Measurements from ENCODE around the gene SAMD4A. TPM values are rescaled to one million over a fixed set of nuclear protein-coding genes. Genes with fewer than 3 reads are reported as not detected.

Gene SAMD4A
- total RNA-seq, 2 donors from 2014 or later: 1.9 to 8.0 TPM

- no peak overlapping the region for H3K4me3 Mint-ChIP-seq
- H3K36me3 ChIP-seq (ENCODE audit: control insufficient read depth, insufficient read depth, low read length): no peaks in the 10 kb centered on the region
- peaks cover 3% of the 10 kb centered on the region for H3K9me3 ChIP-seq (ENCODE audit: control insufficient read depth, low read length)
- 100% methylated on average over 1 of the region's 1 CpG; no CpG with 5 or more reads in 1 of the 2 experiments for WGBS, 2 experiments (ENCODE audit: insufficient coverage in 1 of 2, insufficient read length in 1 of 2)
- H3K27me3 ChIP-seq (ENCODE audit: control insufficient read depth, insufficient read depth, low read length, poor library complexity, severe bottlenecking): no peaks in the 10 kb centered on the region
- H3K4me1 ChIP-seq (ENCODE audit: control insufficient read depth, insufficient read depth, low read length): no peaks in the 10 kb centered on the region
- no peaks in the 10 kb centered on the region for H3K36me3 Mint-ChIP-seq (ENCODE audit: low read depth)
- no peak for DNase-seq
- no peak overlapping the region for H3K27ac Mint-ChIP-seq
- TF ChIP-seq CTCF (conservative IDR thresholded peaks at IDR 0.05): no peak
- no peaks in the 10 kb centered on the region for H3K27me3 Mint-ChIP-seq (ENCODE audit: insufficient read depth)
- H3K9me3 Mint-ChIP-seq: peaks cover 4% of the 10 kb centered on the region
- no peak overlapping the region for H3K9ac ChIP-seq (ENCODE audit: extremely low read depth, low read length, poor library complexity, severe bottlenecking)
- H3K4me1 Mint-ChIP-seq: peaks cover 8% of the 10 kb centered on the region
- H3K4me3 ChIP-seq (ENCODE audit: low read length): no peak overlapping the region
- H3K27ac ChIP-seq (ENCODE audit: low read depth, low read length): no peak overlapping the region
These were observed 65.5 kb downstream of the SAMD4A start for GRCh38 chr14:54632452-54632851.

- Histone ChIP-seq H3K27me3 (ENCODE audit: control insufficient read depth, insufficient read depth, low read length, poor library complexity, severe bottlenecking) (no peaks in the 10 kb centered on the region), H3K27ac (ENCODE audit: low read depth, low read length) (no peak overlapping the region), H3K36me3 (ENCODE audit: control insufficient read depth, insufficient read depth, low read length) (no peaks in the 10 kb centered on the region), H3K9me3 (ENCODE audit: control insufficient read depth, low read length) (peaks cover 3% of the 10 kb centered on the region), H3K9ac (ENCODE audit: extremely low read depth, low read length, poor library complexity, severe bottlenecking) (no peak overlapping the region), H3K4me3 (ENCODE audit: low read length) (no peak overlapping the region), H3K4me1 (ENCODE audit: control insufficient read depth, insufficient read depth, low read length) (no peaks in the 10 kb centered on the region)
- H3K27ac Mint-ChIP-seq: no peak overlapping the region
- H3K4me1 Mint-ChIP-seq: peaks cover 2% of the 10 kb centered on the region
- 89 to 93% methylated on average over 4 of the region's 4 CpGs for WGBS, 2 experiments (ENCODE audit: insufficient coverage in 1 of 2, insufficient read length in 1 of 2)
- no peaks in the 10 kb centered on the region for H3K27me3 Mint-ChIP-seq (ENCODE audit: insufficient read depth)
- DNase-seq: no peak
- no peaks in the 10 kb centered on the region for H3K36me3 Mint-ChIP-seq (ENCODE audit: low read depth)
- peaks cover 4% of the 10 kb centered on the region for H3K9me3 Mint-ChIP-seq
- H3K4me3 Mint-ChIP-seq: no peak overlapping the region
- TF ChIP-seq CTCF (conservative IDR thresholded peaks at IDR 0.05): no peak
These were observed 66.1 kb downstream of the SAMD4A start for GRCh38 chr14:54633076-54633475.

- no peaks in the 10 kb centered on the region for H3K27me3 Mint-ChIP-seq (ENCODE audit: insufficient read depth)
- peaks cover under 1% of the 10 kb centered on the region for H3K9me3 Mint-ChIP-seq
- Histone ChIP-seq H3K27ac (ENCODE audit: low read depth, low read length) (no peak overlapping the region), H3K4me1 (ENCODE audit: control insufficient read depth, insufficient read depth, low read length) (no peaks in the 10 kb centered on the region), H3K9me3 (ENCODE audit: control insufficient read depth, low read length) (no peaks in the 10 kb centered on the region), H3K4me3 (ENCODE audit: low read length) (no peak overlapping the region), H3K36me3 (ENCODE audit: control insufficient read depth, insufficient read depth, low read length) (no peaks in the 10 kb centered on the region), H3K9ac (ENCODE audit: extremely low read depth, low read length, poor library complexity, severe bottlenecking) (no peak overlapping the region), H3K27me3 (ENCODE audit: control insufficient read depth, insufficient read depth, low read length, poor library complexity, severe bottlenecking) (no peaks in the 10 kb centered on the region)
- H3K36me3 Mint-ChIP-seq (ENCODE audit: low read depth): no peaks in the 10 kb centered on the region
- H3K27ac Mint-ChIP-seq: no peak overlapping the region
- no peak for TF ChIP-seq CTCF (conservative IDR thresholded peaks at IDR 0.05)
- peaks cover 11% of the 10 kb centered on the region for H3K4me1 Mint-ChIP-seq
- DNase-seq: peak; percentile 20
- no peak overlapping the region for H3K4me3 Mint-ChIP-seq
- 89 to 91% methylated on average over 6 to 7 of the region's 8 CpGs for WGBS, 2 experiments (ENCODE audit: insufficient coverage in 1 of 2, insufficient read length in 1 of 2)
These were observed 70.6 kb downstream of the SAMD4A start for GRCh38 chr14:54637270-54638134.
